WERI-Rb-1 (cell line): ENCODE data around the gene PTPRT.

Experiments
- DNase-seq: peaks from one replicate; pipeline ENCODE4 v3.0.0-alpha.2; 2020
- H3K27ac ChIP-seq: fragments of 250-450 bp; sonication (Bioruptor Pico); 2 replicates; pipeline ENCODE4 v1.5.1; 2020; ENCODE audit warnings: mild to moderate bottlenecking, moderate library complexity
- H3K27me3 ChIP-seq: fragments of 250-450 bp; sonication (Bioruptor Pico); 2 replicates; pipeline ENCODE4 v1.5.1; 2021; ENCODE audit warnings: mild to moderate bottlenecking, low read depth, moderate library complexity; ENCODE audit not compliant: insufficient read depth, severe bottlenecking
- H3K36me3 ChIP-seq: fragments of 250-450 bp; sonication (Bioruptor Pico); 2 replicates; pipeline ENCODE4 v1.5.1; 2020; ENCODE audit warnings: mild to moderate bottlenecking, moderate library complexity
- H3K4me3 ChIP-seq: 2 replicates; pipeline ENCODE4 v1.5.1; 2011; ENCODE audit warnings: low read depth, mild to moderate bottlenecking, control low read depth, low read length
- H3K9me3 ChIP-seq: fragments of 250-450 bp; sonication (Bioruptor Pico); 2 replicates; pipeline ENCODE4 v1.5.1; 2021; ENCODE audit warnings: mild to moderate bottlenecking, moderate library complexity; ENCODE audit not compliant: severe bottlenecking
- TF ChIP-seq, protein P1 (sequence below): IDR thresholded peaks from 2 replicates; pipeline ENCODE4 v1.5.1; 2011; ENCODE audit warnings: low read depth, mild to moderate bottlenecking, control low read depth, inconsistent platforms, low read length

Gene PTPRT

DNA sequence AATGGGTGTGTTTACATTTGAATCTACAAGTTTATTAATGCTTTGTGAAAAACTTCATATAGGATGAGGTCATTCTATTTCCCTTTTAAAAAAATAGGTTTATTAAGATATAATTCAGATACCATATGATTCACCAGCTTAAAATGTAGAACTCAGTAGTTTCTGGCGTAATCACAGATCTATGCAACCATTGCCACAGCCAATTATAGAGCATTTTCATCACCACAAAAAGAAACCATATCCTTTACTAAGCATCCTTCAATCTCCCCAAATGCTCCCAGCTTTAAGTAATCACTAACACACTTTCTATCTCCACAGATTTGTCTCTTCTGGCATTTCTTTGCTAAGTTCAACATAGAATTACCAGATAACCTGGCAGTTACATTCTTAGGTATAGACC lies 137.2 kb downstream of the PTPRT start:
- H3K4me3 ChIP-seq = no peak overlapping the region
- no peaks in the 10 kb centered on the region for H3K27me3 ChIP-seq
- no peak overlapping the region for H3K27ac ChIP-seq
- no peaks in the 10 kb centered on the region for H3K9me3 ChIP-seq
- TF ChIP-seq, protein P1, sequence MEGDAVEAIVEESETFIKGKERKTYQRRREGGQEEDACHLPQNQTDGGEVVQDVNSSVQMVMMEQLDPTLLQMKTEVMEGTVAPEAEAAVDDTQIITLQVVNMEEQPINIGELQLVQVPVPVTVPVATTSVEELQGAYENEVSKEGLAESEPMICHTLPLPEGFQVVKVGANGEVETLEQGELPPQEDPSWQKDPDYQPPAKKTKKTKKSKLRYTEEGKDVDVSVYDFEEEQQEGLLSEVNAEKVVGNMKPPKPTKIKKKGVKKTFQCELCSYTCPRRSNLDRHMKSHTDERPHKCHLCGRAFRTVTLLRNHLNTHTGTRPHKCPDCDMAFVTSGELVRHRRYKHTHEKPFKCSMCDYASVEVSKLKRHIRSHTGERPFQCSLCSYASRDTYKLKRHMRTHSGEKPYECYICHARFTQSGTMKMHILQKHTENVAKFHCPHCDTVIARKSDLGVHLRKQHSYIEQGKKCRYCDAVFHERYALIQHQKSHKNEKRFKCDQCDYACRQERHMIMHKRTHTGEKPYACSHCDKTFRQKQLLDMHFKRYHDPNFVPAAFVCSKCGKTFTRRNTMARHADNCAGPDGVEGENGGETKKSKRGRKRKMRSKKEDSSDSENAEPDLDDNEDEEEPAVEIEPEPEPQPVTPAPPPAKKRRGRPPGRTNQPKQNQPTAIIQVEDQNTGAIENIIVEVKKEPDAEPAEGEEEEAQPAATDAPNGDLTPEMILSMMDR = no peak
- no peaks in the 10 kb centered on the region for H3K36me3 ChIP-seq
- DNase-seq = no peak

DNA sequence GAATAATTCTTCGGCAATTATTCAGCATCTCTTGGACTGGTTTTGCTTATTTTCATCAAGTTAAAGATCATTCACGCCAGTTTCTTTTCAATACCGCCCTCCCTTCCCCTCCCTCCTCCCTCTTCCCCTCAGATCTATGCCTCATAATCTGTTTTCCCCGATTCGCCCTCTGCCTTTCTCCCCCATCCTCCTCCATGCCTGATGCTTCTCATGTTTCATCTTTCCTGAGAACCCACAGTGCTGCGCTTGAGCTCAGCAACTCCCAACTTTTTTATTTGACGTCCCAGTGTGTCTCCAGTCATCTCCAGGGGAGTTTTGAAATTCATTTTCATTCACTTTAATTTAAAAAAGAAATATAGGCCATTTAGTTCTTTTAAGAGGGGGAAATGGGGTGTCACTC lies 142.7 kb downstream of the PTPRT start:
- no peaks in the 10 kb centered on the region for H3K36me3 ChIP-seq
- no peak overlapping the region for H3K27ac ChIP-seq
- DNase-seq = peak; percentile 27
- no peaks in the 10 kb centered on the region for H3K9me3 ChIP-seq
- H3K4me3 ChIP-seq = no peak overlapping the region
- H3K27me3 ChIP-seq = no peaks in the 10 kb centered on the region
- TF ChIP-seq, protein P1 = no peak

DNA sequence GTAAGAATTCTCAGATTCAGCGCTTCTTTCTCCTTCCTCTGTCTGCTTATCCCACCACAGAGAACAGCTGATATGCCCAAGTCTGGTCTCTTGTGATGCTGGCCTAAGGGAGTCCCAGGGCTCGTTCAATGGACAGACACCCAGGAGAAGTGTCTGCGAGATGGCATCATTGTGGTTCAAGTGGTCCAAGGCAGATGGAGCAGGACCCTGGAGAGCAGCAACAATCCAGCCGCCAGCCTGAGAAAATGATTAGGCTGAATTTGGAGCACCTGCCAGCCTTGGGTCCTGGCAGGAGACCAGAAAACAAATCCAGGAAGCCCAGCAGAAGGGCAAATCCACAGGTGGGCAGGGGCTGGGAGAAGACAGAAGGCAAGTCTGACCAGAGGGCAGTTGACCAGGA lies 145.8 kb downstream of the PTPRT start:
- no peak for DNase-seq
- Histone ChIP-seq H3K9me3 (no peaks in the 10 kb centered on the region), H3K27me3 (no peaks in the 10 kb centered on the region), H3K4me3 (no peak overlapping the region), H3K36me3 (no peaks in the 10 kb centered on the region), H3K27ac (no peak overlapping the region)
- TF ChIP-seq, protein P1 = no peak

DNA sequence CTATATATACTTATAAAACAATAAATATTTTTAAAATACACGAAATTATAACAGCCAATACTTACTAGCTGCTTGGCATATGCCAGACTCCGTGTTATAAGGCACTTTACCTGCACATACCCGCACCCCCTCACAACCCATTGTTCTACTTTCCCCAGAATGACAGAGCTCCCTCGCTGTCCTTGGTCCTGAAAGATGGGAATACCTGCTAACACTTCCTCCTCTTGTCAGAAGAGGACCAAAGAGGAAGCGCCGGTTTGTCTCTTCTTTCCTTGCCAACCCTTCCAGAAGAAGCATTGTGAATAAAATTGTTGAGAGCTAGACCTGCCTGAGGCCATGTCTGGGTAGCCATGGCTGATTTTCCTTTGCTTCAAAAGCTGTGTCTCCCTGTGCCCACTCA lies 149.3 kb downstream of the PTPRT start:
- Histone ChIP-seq H3K4me3 (no peak overlapping the region), H3K27ac (no peak overlapping the region), H3K9me3 (no peaks in the 10 kb centered on the region), H3K36me3 (no peaks in the 10 kb centered on the region), H3K27me3 (no peaks in the 10 kb centered on the region)
- TF ChIP-seq, protein P1 = no peak
- no peak for DNase-seq

DNA sequence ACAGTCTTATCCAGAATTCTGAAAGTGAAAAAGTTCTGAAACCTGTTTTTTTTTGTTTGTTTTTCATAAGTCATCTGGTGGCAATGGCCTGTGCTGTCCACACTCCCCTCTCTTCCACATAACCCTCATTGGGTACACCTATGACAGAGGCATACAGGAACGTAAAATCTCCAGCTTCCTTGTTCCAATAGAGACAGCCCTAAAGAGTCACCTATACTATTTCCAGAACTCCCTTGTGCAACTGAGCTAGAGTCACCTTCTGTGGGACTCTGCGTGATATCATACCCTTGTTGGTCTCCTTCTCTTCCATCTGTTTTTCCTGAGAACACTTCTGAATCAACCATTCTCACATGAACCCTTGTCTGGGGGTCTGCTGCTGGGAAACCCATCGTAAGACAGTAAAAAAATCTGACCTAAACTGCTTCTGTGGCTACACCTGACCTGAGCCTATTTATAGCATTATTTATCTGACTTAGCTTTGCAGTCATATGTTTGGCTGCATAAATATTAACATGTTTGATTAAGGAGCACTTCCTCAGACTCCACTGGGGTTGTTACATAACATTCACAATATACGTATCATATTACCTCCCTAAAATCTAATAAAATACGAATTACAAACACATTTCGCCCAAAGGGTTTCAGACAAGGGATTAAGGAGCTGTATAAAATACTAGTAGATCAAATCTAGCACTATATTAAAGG lies 151.9 kb downstream of the PTPRT start:
- H3K27me3 ChIP-seq = no peaks in the 10 kb centered on the region
- no peak overlapping the region for H3K27ac ChIP-seq
- DNase-seq = no peak
- no peaks in the 10 kb centered on the region for H3K9me3 ChIP-seq
- H3K4me3 ChIP-seq = no peak overlapping the region
- TF ChIP-seq, protein P1 = no peak
- H3K36me3 ChIP-seq = no peaks in the 10 kb centered on the region
